Endothelial cell of umbilical vein (primary cell): ENCODE measurements around the gene FHOD1. TPM values are rescaled to one million over a fixed set of nuclear protein-coding genes. Genes with fewer than 3 reads are reported as not detected.

Experiments used
- BruUV-seq: library from RNA; stranded (reverse); fragments of 400-500 nt; replicated peaks from 2 replicates; lab custom pipeline; 2021; lab: Mats Ljungman, UMichigan
- CTCF ChIA-PET: fragments of 300-600, 350-600 bp; sonication (Branson Sonifier 250); formaldehyde crosslinking; loops from one replicate; lab custom pipeline; 2021; ENCODE audit warnings: antibody characterized with exemption, inconsistent platforms; lab: Charles Lee
- POLR2A ChIA-PET: fragments of 300-600, 350-600 bp; sonication (Branson Sonifier 250); formaldehyde crosslinking; loops from one replicate; lab custom pipeline; 2021; ENCODE audit warnings: antibody characterized with exemption, inconsistent platforms; lab: Charles Lee
- DNase-seq: peaks from one replicate; pipeline ENCODE4 v3.0.0-alpha.2; 2011; ENCODE audit warnings: low read depth, low spot score
- FAIRE-seq: peaks from 2 replicates; lab custom pipeline; 2011; peaks lifted over from hg19 to GRCh38; lab: Jason Lieb, UNC
- H2AFZ ChIP-seq: 2 replicates; pipeline ENCODE4 v1.6.0; 2012; ENCODE audit warnings: low read depth, low read length, control low read depth, inconsistent platforms
- H3K27ac ChIP-seq: 2 replicates; pipeline ENCODE4 v1.5.1; 2011; ENCODE audit warnings: low read depth, mild to moderate bottlenecking, control low read depth, low read length, moderate library complexity; ENCODE audit not compliant: insufficient read depth
- H3K27me3 ChIP-seq, 2 experiments: 2 replicates each; pipeline versions ENCODE4 v1.6.0 to v1.6.1; 2011; ENCODE audit warnings: low read length in 2 of 2, mixed read lengths in 1 of 2; ENCODE audit not compliant: control insufficient read depth in 2 of 2, insufficient read depth in 2 of 2
- H3K36me3 ChIP-seq, 2 experiments: 2 replicates in 1 of 2; 3 replicates in 1 of 2; pipeline ENCODE4 v1.5.1; 2011; ENCODE audit warnings: low read length in 2 of 2, mild to moderate bottlenecking in 1 of 2, moderate library complexity in 1 of 2; ENCODE audit not compliant: control insufficient read depth in 2 of 2, insufficient read depth in 2 of 2; ENCODE audit errors: extremely low read depth in 1 of 2
- H3K4me1 ChIP-seq: 3 replicates; pipeline ENCODE4 v1.5.1; 2011; ENCODE audit warnings: mild to moderate bottlenecking, low read length; ENCODE audit not compliant: control insufficient read depth, insufficient read depth; ENCODE audit errors: extremely low read depth
- H3K4me2 ChIP-seq: 2 replicates; pipeline ENCODE4 v1.6.1; 2011; ENCODE audit warnings: low read length, control low read depth, mixed read lengths; ENCODE audit not compliant: insufficient read depth
- H3K4me3 ChIP-seq, 3 experiments: fragments of 200-600 bp in 1 of 3; sonication (generic), shearing (Covaris generic) in 1 of 3; replicated peaks in 1 of 3; 2 replicates each; pipeline ENCODE4 v1.5.1; 2011 to 2016; ENCODE audit warnings: control low read depth in 3 of 3, low read length in 3 of 3, mild to moderate bottlenecking in 2 of 3, inconsistent platforms in 1 of 3, low read depth in 1 of 3, moderate library complexity in 1 of 3; ENCODE audit not compliant: insufficient read depth in 1 of 3
- H3K79me2 ChIP-seq: 2 replicates; pipeline ENCODE4 v1.6.0; 2012; ENCODE audit warnings: low read length, inconsistent platforms; ENCODE audit not compliant: control insufficient read depth, insufficient read depth
- H3K9ac ChIP-seq: replicated peaks from 2 replicates; pipeline ENCODE3; 2011; ENCODE audit warnings: low read length, control low read depth; ENCODE audit not compliant: insufficient read depth; ENCODE audit errors: extremely low read depth
- H3K9me1 ChIP-seq: replicated peaks from 3 replicates; pipeline ENCODE4 v1.6.0; 2011; ENCODE audit warnings: mild to moderate bottlenecking, low read length; ENCODE audit not compliant: control insufficient read depth, insufficient read depth; ENCODE audit errors: extremely low read depth
- H3K9me3 ChIP-seq: replicated peaks from 2 replicates; pipeline ENCODE4 v1.5.1; 2012; ENCODE audit warnings: low read length, inconsistent platforms; ENCODE audit not compliant: control insufficient read depth, insufficient read depth
- H4K20me1 ChIP-seq: replicated peaks from 2 replicates; pipeline ENCODE3; 2011; ENCODE audit warnings: mild to moderate bottlenecking, low read length; ENCODE audit not compliant: control insufficient read depth, insufficient read depth; ENCODE audit errors: extremely low read depth
- CTCF ChIP-seq, 2 donors: IDR thresholded peaks; 1 replicate in 1 of 2; 2 replicates in 1 of 2; pipeline ENCODE4 v1.5.1; 2011; ENCODE audit warnings: low read length in 2 of 2, mild to moderate bottlenecking in 2 of 2, moderate library complexity in 2 of 2, control low read depth in 1 of 2, inconsistent platforms in 1 of 2, low read depth in 1 of 2; ENCODE audit not compliant: insufficient read depth in 1 of 2; ENCODE audit errors: extremely low read depth in 1 of 2
- MYC ChIP-seq: IDR thresholded peaks from one replicate; pipeline ENCODE4 v1.6.1; 2011; ENCODE audit warnings: mild to moderate bottlenecking, low read depth, low read length
- POLR2AphosphoS5 ChIP-seq: IDR thresholded peaks from 2 replicates; pipeline ENCODE4 v1.6.1; 2012; ENCODE audit warnings: low read depth, mild to moderate bottlenecking, control low read depth, low read length, moderate library complexity; ENCODE audit not compliant: insufficient read depth
- dilution Hi-C: fragments of 300-500 bp; cut with MboI; formaldehyde crosslinking; loops from one replicate; pipeline ENCODE4 v1.15.0; 2019; ENCODE audit warnings: low sequenced_read_pairs; ENCODE audit not compliant: extremely low pct_ligation_motif_present
- intact Hi-C: fragments of 100-400 bp; cut with micrococcal nuclease; formaldehyde crosslinking; loops from one replicate; pipeline ENCODE4 v1.10.0; 2022
- polyA plus RNA-seq, 4 experiments: library from polyadenylated mRNA; depleted of rRNA in 3 of 4; stranded (reverse) in 3 of 4; unstranded in 1 of 4; fragments of >200 nt; gene quantifications; 2 replicates each; pipeline versions ENCODE4 v1.2.1 to v1.2.3, GENCODE V29; 2011 to 2012; ENCODE audit warnings: missing spikeins in 1 of 4
- total RNA-seq: library from RNA; stranded (reverse); gene quantifications from 2 replicates; pipeline ENCODE4 v1.2.3, GENCODE V29; 2021

Gene FHOD1
- total and polyA plus RNA-seq, 2 donors (not counting 3 experiments of a cell fraction or from before 2014, with no cell fraction given): 63.6 to 124 TPM

DNA sequence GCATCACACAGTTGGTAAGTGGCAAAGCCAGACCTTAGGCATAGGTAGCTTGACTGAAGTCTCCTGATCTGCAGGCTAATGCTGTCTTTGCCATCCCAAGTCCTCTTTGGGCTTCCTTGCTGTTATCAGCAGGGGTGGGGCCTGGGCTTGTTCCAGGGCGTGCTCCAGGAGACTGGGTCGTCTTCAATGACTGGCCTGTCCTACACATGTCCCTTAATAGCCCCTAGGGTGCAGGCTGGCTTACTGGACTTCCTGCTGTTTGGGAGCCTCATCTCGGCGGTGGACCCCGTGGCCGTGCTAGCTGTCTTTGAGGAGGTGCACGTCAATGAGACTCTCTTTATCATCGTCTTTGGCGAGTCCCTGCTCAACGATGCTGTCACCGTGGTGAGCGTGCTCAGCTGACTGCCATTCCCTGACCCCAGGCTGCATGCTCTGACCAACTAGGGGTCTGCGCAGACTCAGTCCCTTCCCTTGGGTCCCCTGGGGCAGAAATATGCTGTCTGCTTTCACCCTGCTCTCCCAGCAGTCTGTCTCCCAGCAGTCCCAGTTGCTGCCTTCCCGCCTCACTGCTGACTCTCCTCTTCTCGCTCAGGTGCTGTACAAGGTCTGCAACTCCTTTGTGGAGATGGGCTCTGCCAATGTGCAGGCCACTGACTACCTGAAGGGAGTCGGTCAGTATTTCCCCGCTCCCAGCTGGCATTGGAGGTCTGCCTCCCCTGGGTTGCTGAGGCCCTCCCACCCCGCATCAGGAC, 7.7 kb upstream of the FHOD1 start:
- Histone ChIP-seq H3K9me3 (no peaks in the 10 kb centered on the region), H3K27me3 (peaks cover 0 to 3% of the 10 kb centered on the region in 2 experiments), H3K4me2 (no peak overlapping the region), H2AFZ (no peak overlapping the region), H3K9ac (no peak overlapping the region), H3K4me3 (no peak overlapping the region), H3K36me3 (no peaks in the 10 kb centered on the region), H3K4me1 (peaks cover 4% of the 10 kb centered on the region), H3K9me1 (no peaks in the 10 kb centered on the region), H3K79me2 (no peaks in the 10 kb centered on the region), H3K27ac (no peak overlapping the region), H4K20me1 (no peaks in the 10 kb centered on the region)
- dilution Hi-C loops: no loop called here
- FAIRE-seq (no peak), DNase-seq (no peak)
- no TSS peak for BruUV-seq
- TF ChIP-seq CTCF (IDR thresholded peaks at IDR 0.05; ENCODE audit: extremely low read depth in 1 of 2, insufficient read depth in 1 of 2, low read depth in 1 of 2, low read length in 2 of 2) (no peak), POLR2AphosphoS5 (no peak), MYC (no peak)
- ChIA-PET POLR2A (no interaction called here), CTCF (no interaction called here)
- intact Hi-C loops: no loop called here
